Endothelial cell of umbilical vein (primary cell): Measurements from ENCODE around the gene XKRX. TPM values are rescaled to one million over a fixed set of nuclear protein-coding genes. Genes with fewer than 3 reads are reported as not detected.
A peak's percentile ranks its signal among the peaks of the same experiment; 100 is the strongest.

Experiments
- Bru-seq: library from RNA; stranded (reverse); fragments of 400-500 nt; gene quantifications from one replicate; lab custom pipeline; 2021; lab: Mats Ljungman, UMichigan
- BruChase-seq, 2 experiments: library from RNA; stranded (reverse); fragments of 400-500 nt; gene quantifications; one replicate each; lab custom pipeline; 2021; lab: Mats Ljungman, UMichigan
- BruUV-seq: library from RNA; stranded (reverse); fragments of 400-500 nt; replicated peaks from 2 replicates; lab custom pipeline; 2021; lab: Mats Ljungman, UMichigan
- CTCF ChIA-PET: fragments of 300-600, 350-600 bp; sonication (Branson Sonifier 250); formaldehyde crosslinking; loops from one replicate; lab custom pipeline; 2021; ENCODE audit warnings: antibody characterized with exemption, inconsistent platforms; lab: Charles Lee
- POLR2A ChIA-PET: fragments of 300-600, 350-600 bp; sonication (Branson Sonifier 250); formaldehyde crosslinking; loops from one replicate; lab custom pipeline; 2021; ENCODE audit warnings: antibody characterized with exemption, inconsistent platforms; lab: Charles Lee
- DNase-seq: peaks from one replicate; pipeline ENCODE4 v3.0.0-alpha.2; 2011; ENCODE audit warnings: low read depth, low spot score
- FAIRE-seq: peaks from 2 replicates; lab custom pipeline; 2011; peaks lifted over from hg19 to GRCh38; lab: Jason Lieb, UNC
- H2AFZ ChIP-seq: 2 replicates; pipeline ENCODE4 v1.6.0; 2012; ENCODE audit warnings: low read depth, low read length, control low read depth, inconsistent platforms
- H3K27ac ChIP-seq: 2 replicates; pipeline ENCODE4 v1.5.1; 2011; ENCODE audit warnings: low read depth, mild to moderate bottlenecking, control low read depth, low read length, moderate library complexity; ENCODE audit not compliant: insufficient read depth
- H3K27me3 ChIP-seq, 2 experiments: 2 replicates each; pipeline versions ENCODE4 v1.6.0 to v1.6.1; 2011; ENCODE audit warnings: low read length in 2 of 2, mixed read lengths in 1 of 2; ENCODE audit not compliant: control insufficient read depth in 2 of 2, insufficient read depth in 2 of 2
- H3K36me3 ChIP-seq, 2 experiments: 2 replicates in 1 of 2; 3 replicates in 1 of 2; pipeline ENCODE4 v1.5.1; 2011; ENCODE audit warnings: low read length in 2 of 2, mild to moderate bottlenecking in 1 of 2, moderate library complexity in 1 of 2; ENCODE audit not compliant: control insufficient read depth in 2 of 2, insufficient read depth in 2 of 2; ENCODE audit errors: extremely low read depth in 1 of 2
- H3K4me1 ChIP-seq: 3 replicates; pipeline ENCODE4 v1.5.1; 2011; ENCODE audit warnings: mild to moderate bottlenecking, low read length; ENCODE audit not compliant: control insufficient read depth, insufficient read depth; ENCODE audit errors: extremely low read depth
- H3K4me2 ChIP-seq: 2 replicates; pipeline ENCODE4 v1.6.1; 2011; ENCODE audit warnings: low read length, control low read depth, mixed read lengths; ENCODE audit not compliant: insufficient read depth
- H3K4me3 ChIP-seq, 3 experiments: fragments of 200-600 bp in 1 of 3; sonication (generic), shearing (Covaris generic) in 1 of 3; replicated peaks in 1 of 3; 2 replicates each; pipeline ENCODE4 v1.5.1; 2011 to 2016; ENCODE audit warnings: control low read depth in 3 of 3, low read length in 3 of 3, mild to moderate bottlenecking in 2 of 3, inconsistent platforms in 1 of 3, low read depth in 1 of 3, moderate library complexity in 1 of 3; ENCODE audit not compliant: insufficient read depth in 1 of 3
- H3K79me2 ChIP-seq: 2 replicates; pipeline ENCODE4 v1.6.0; 2012; ENCODE audit warnings: low read length, inconsistent platforms; ENCODE audit not compliant: control insufficient read depth, insufficient read depth
- H3K9ac ChIP-seq: replicated peaks from 2 replicates; pipeline ENCODE3; 2011; ENCODE audit warnings: low read length, control low read depth; ENCODE audit not compliant: insufficient read depth; ENCODE audit errors: extremely low read depth
- H3K9me1 ChIP-seq: replicated peaks from 3 replicates; pipeline ENCODE4 v1.6.0; 2011; ENCODE audit warnings: mild to moderate bottlenecking, low read length; ENCODE audit not compliant: control insufficient read depth, insufficient read depth; ENCODE audit errors: extremely low read depth
- H3K9me3 ChIP-seq: replicated peaks from 2 replicates; pipeline ENCODE4 v1.5.1; 2012; ENCODE audit warnings: low read length, inconsistent platforms; ENCODE audit not compliant: control insufficient read depth, insufficient read depth
- H4K20me1 ChIP-seq: replicated peaks from 2 replicates; pipeline ENCODE3; 2011; ENCODE audit warnings: mild to moderate bottlenecking, low read length; ENCODE audit not compliant: control insufficient read depth, insufficient read depth; ENCODE audit errors: extremely low read depth
- CTCF ChIP-seq, 2 donors: IDR thresholded peaks; 1 replicate in 1 of 2; 2 replicates in 1 of 2; pipeline ENCODE4 v1.5.1; 2011; ENCODE audit warnings: low read length in 2 of 2, mild to moderate bottlenecking in 2 of 2, moderate library complexity in 2 of 2, control low read depth in 1 of 2, inconsistent platforms in 1 of 2, low read depth in 1 of 2; ENCODE audit not compliant: insufficient read depth in 1 of 2; ENCODE audit errors: extremely low read depth in 1 of 2
- EZH2 ChIP-seq: IDR thresholded peaks from 2 replicates; pipeline ENCODE4 v1.6.1; 2012; ENCODE audit warnings: borderline replicate concordance, low read depth, mild to moderate bottlenecking, moderate library complexity, low read length, inconsistent platforms; ENCODE audit not compliant: severe bottlenecking
- FOS ChIP-seq: IDR thresholded peaks from 2 replicates; pipeline ENCODE4 v1.6.1; 2011; ENCODE audit warnings: mild to moderate bottlenecking, low read length, moderate library complexity, borderline replicate concordance; ENCODE audit not compliant: insufficient read depth
- GATA2 ChIP-seq: IDR thresholded peaks from 2 replicates; pipeline ENCODE4 v1.7.0; 2011; ENCODE audit warnings: low read depth, mild to moderate bottlenecking, moderate library complexity, mixed read lengths, low read length; ENCODE audit not compliant: insufficient read length, insufficient read depth
- JUN ChIP-seq: IDR thresholded peaks from 2 replicates; pipeline ENCODE4 v1.6.1; 2011; ENCODE audit warnings: borderline replicate concordance, low read depth; ENCODE audit not compliant: insufficient read length, insufficient read depth
- MAX ChIP-seq: IDR thresholded peaks from 2 replicates; pipeline ENCODE4 v1.6.1; 2011; ENCODE audit not compliant: insufficient read depth, insufficient read length
- MYC ChIP-seq: IDR thresholded peaks from one replicate; pipeline ENCODE4 v1.6.1; 2011; ENCODE audit warnings: mild to moderate bottlenecking, low read depth, low read length
- POLR2A ChIP-seq: IDR thresholded peaks from 2 replicates; pipeline ENCODE4 v1.6.1; 2012; ENCODE audit warnings: low read depth, mild to moderate bottlenecking, control low read depth, low read length
- POLR2AphosphoS5 ChIP-seq: IDR thresholded peaks from 2 replicates; pipeline ENCODE4 v1.6.1; 2012; ENCODE audit warnings: low read depth, mild to moderate bottlenecking, control low read depth, low read length, moderate library complexity; ENCODE audit not compliant: insufficient read depth
- dilution Hi-C: fragments of 300-500 bp; cut with MboI; formaldehyde crosslinking; loops from one replicate; pipeline ENCODE4 v1.15.0; 2019; ENCODE audit warnings: low sequenced_read_pairs; ENCODE audit not compliant: extremely low pct_ligation_motif_present
- intact Hi-C: fragments of 100-400 bp; cut with micrococcal nuclease; formaldehyde crosslinking; loops from one replicate; pipeline ENCODE4 v1.10.0; 2022
- long read RNA-seq: library from polyadenylated mRNA; stranded (forward); transcript quantifications from one replicate; pipeline ENCODE4 v2.0.0, GENCODE V29; 2021
- polyA minus RNA-seq, 3 experiments: library from RNA; depleted of rRNA, polyadenylated mRNA; stranded (reverse); fragments of >200 nt; gene quantifications; 1 replicate in 1 of 3; 2 replicates in 2 of 3; pipeline ENCODE4 v1.2.3, GENCODE V29; 2011
- polyA plus RNA-seq, 4 experiments: library from polyadenylated mRNA; depleted of rRNA in 3 of 4; stranded (reverse) in 3 of 4; unstranded in 1 of 4; fragments of >200 nt; gene quantifications; 2 replicates each; pipeline versions ENCODE4 v1.2.1 to v1.2.3, GENCODE V29; 2011 to 2012; ENCODE audit warnings: missing spikeins in 1 of 4
- total RNA-seq: library from RNA; stranded (reverse); gene quantifications from 2 replicates; pipeline ENCODE4 v1.2.3, GENCODE V29; 2021

The XKRX gene
- total RNA-seq: 0.88 and 1.5 TPM in 2 replicates
- polyA plus RNA-seq: 0.33 and 0.37 TPM in 2 replicates
- polyA plus RNA-seq (2011; cell fraction: cytosol; rRNA removed): 0.19 and 0.23 TPM in 2 replicates
- polyA plus RNA-seq (2011; cell fraction: nucleus; rRNA removed): 1.6 and 1.8 TPM in 2 replicates
- 0.76 and 1.6 TPM in 2 replicates for polyA plus RNA-seq (2012)
- 0.95 and 1.2 TPM in 2 replicates for polyA minus RNA-seq
- not detected for polyA minus RNA-seq (2011; cell fraction: cytosol; rRNA and poly(A)+ RNA removed)
- polyA minus RNA-seq (2011; cell fraction: nucleus; rRNA and poly(A)+ RNA removed): 1.4 and 2.4 TPM in 2 replicates
- percentile 44 among the genes with signal in this experiment for Bru-seq, nascent RNA
- BruChase-seq, experiment 1, labeled RNA remaining after a 6-hour chase: percentile 53 among the genes with signal in this experiment
- BruChase-seq, experiment 2, labeled RNA remaining after a 2-hour chase: percentile 52 among the genes with signal in this experiment
- long read RNA-seq, partial matches to known transcripts: 1 of 3 reads
- long read RNA-seq, other reads (novel, unspliced or antisense): 2 of 3 reads

- DNase-seq (peak; percentile 26), FAIRE-seq (peak; percentile 78)
- Histone ChIP-seq H3K4me2 (peak within 1 kb of the TSS; percentile 62), H2AFZ (peak within 1 kb of the TSS; percentile 90), H3K4me1 (peaks cover 7% of the 10 kb centered on the region), H3K36me3 (no peaks in the 10 kb centered on the region), H3K27ac (no peak within 1 kb of the TSS), H3K79me2 (no peaks in the 10 kb centered on the region), H3K4me3 (peak within 1 kb of the TSS; percentile 12 to 43 (median 43)), H3K9ac (peak within 1 kb of the TSS; percentile 3), H3K9me1 (no peaks in the 10 kb centered on the region), H3K9me3 (no peaks in the 10 kb centered on the region), H3K27me3 (no peaks in the 10 kb centered on the region), H4K20me1 (no peaks in the 10 kb centered on the region)
- TF ChIP-seq POLR2AphosphoS5: no peak
- TF ChIP-seq POLR2A: no peak
- TF ChIP-seq JUN: no peak
- TF ChIP-seq GATA2: no peak
- TF ChIP-seq EZH2: no peak
- TF ChIP-seq MAX: no peak
- TF ChIP-seq CTCF (IDR thresholded peaks at IDR 0.05; ENCODE audit: extremely low read depth in 1 of 2, insufficient read depth in 1 of 2, low read depth in 1 of 2, low read length in 2 of 2): no peak
- TF ChIP-seq FOS: no peak
- no peak for TF ChIP-seq MYC
- ChIA-PET CTCF (interaction anchor here (0.7 to 1.2 kb wide), 2 partner anchors 14 to 74 kb away, joined by 3 read pairs; no protein-coding TSS in a partner anchor), POLR2A (no interaction called here)
- intact Hi-C loops (no loop called here), dilution Hi-C loops (no loop called here)
- no TSS peak for BruUV-seq
Observed at GRCh38 chrX:100928660-100929613, at the start of gene XKRX. TSS of gene XKRX (minus strand) at chrX:100928917. CDS start at chrX:100928304, 613 bp downstream.
